Femur (tissue), 1 donor: ENCODE measurements around the gene CROCC2.

Experiments used
- DNase-seq: peaks from one replicate; pipeline ENCODE4 v3.0.0-alpha.2; 2017

Gene CROCC2

DNA sequence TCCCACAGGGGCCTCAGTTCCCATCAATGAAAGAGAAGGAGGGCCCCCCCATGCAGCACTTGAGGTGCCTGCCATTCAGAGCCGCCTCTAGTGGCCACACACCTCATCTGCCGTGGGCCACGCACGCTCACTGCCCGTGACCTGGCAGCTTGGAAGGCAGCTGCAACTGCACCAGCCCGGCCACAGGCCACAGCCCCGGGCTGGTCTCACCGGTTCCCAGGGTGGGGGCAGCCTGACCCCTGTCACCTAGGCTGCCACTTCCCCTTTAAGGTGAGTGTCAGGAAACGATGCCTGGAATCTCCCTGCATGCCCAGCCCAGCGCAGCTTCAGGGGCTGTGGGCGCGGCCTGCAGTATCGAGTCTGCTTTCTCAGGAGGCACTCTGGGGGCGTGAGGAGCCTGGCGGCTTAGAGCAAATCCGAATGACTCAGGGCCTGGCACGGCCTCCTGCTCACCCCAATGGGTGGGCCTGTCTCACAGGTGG lies 12.7 kb upstream of the CROCC2 start:
- DNase-seq: peak; percentile 54

DNA sequence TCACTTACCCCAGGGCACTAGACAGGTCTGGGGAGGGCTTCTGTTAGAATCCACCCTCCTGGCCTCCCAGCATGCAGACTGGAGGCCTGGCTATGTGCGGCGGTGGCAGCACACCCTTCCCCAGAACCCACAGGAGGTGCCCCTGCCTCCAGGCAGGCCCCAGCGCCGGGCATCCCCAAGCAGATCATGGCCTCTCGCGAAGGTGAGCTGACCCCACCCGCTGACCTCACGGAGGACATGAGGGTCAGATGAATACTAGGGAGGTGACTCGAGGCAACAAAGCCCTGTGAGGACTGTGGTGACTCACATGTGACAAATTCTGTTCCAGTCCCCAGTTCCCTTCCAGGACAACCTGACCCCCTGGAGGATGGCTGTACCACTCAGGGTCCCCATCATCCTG lies 12.1 kb upstream of the CROCC2 start:
- no peak for DNase-seq

DNA sequence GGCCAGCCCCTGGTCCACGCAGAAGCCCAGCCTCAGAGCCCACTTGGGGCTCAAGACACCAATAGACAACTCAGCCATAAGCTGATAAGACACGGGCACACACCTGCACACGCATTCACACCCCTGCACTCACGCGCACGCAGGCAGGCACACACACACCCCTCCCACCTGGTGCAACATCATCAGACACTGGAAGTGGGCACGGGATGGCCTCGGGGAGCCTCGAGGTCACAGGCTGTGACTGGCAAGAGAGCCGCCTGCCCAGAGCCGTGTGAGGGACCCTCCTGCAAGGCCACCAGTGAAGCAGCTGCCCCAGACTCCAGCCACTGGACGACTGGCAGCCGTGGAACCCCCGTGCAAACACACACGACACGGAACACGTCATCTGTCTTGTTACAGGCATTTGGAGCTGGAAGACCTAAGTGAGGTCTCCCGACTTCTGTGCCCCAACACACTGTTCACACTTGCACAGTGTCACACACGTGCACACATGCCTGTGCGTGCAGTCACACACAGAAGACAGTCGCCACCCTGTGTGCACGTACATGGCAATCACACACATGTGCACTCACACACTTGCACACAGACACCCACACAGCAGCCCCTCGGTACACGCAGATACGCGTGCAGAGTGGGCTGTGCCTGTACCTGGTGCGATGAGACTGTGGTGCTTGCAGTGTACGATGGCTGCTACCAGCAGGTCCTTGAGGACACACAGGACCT lies 11.1 kb upstream of the CROCC2 start:
- DNase-seq: no peak

DNA sequence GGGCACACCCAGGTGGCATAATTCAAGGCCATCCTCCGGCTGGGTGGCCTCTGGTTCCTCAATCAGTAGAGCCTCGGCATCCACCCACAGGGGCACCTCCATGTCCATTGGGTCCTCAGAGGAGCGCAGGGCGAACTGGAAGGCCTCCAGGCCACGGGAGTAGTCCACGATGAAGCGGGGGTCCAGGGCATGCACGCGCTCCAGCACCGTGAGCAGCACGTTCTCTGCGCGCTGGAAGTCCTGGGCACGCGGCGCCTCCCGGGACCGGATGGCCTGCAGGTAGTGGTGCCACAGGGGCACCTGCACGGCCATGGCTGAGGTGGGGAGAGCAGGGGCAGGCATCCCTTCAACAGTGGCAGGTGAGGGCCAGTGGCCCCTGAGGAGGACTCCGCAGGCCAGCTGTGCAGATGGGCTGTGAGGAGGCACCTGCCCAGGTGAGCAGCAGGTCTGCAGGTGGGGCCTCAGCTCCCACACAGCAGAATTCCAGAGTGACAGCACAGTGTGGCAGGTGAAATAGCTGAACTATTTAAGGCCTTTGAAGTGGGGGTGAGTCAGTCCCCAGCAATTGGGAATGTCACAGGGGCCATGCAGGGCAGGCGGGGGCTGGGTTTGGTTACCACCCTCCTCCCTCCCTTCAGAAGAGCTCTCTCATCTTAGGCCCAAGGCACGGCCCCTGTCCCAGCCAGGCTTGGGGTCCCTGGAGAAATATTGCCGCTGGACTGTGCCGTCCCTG lies 10.3 kb upstream of the CROCC2 start, which contains the start of gene MAB21L4:
Gene MAB21L4 (minus strand): TSS at position 501 of the 733 bp plus-strand sequence. CDS start 159 bp downstream, at position 342.
- no peak for DNase-seq

DNA sequence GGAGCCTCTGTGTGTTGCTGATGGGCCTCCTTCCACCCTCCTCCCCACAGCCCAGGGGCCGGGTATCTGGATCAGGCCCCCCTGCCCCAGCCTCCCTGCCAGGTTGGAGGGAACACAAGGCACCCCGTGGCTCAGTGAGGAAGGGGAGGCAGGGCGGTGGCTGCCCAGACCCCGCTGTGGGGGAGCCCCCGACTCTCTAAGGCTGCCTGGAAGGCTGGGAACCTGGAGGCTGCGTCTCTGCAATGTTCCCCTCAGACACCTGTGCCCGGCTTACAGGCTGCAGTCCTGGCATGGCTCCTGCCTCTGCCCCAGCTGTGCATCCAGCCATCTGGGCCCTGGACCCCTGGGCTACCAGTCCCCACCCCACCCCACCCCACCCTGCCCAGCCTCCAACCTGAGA lies 9.7 kb upstream of the CROCC2 start:
- DNase-seq: no peak

DNA sequence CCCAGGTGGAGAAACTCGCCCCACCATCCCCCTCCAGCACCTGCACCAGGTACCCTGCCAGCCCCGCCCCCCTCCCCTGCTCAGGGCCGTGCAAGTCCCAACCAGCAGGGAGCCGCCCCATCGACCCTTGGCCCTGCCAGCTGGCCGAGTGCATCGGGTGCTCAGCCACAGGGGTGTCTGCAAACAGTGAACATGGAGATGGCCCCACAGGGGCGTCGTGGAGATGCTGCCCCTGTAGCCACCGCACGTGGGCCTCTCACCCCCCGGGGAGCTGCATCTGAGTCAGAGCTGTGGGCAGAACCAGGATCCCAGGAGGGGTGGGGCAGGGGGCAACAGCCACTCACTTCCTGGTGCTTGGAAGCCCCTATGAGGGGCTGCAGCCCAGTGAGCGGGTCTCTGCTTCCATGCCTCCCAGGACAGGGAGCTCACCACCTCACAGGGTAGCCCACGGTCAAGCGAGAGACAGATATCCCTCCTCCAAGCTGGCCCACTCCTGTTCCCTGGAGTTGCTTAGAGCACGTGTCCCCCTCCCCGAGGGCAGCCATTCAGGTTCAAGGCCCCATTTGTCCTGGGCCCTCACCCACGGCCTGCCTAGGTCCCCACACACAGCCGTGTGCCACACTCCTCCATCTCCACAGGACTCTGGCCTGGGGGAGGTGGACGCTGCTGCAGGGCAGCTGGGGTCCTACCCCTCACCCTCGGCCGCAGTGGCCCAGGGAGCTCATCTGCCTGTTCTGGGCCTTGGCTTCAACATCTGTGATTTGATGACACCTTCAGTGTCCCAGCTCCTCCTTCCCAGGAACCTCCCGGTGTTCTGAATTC lies 9.1 kb upstream of the CROCC2 start:
- no peak for DNase-seq

DNA sequence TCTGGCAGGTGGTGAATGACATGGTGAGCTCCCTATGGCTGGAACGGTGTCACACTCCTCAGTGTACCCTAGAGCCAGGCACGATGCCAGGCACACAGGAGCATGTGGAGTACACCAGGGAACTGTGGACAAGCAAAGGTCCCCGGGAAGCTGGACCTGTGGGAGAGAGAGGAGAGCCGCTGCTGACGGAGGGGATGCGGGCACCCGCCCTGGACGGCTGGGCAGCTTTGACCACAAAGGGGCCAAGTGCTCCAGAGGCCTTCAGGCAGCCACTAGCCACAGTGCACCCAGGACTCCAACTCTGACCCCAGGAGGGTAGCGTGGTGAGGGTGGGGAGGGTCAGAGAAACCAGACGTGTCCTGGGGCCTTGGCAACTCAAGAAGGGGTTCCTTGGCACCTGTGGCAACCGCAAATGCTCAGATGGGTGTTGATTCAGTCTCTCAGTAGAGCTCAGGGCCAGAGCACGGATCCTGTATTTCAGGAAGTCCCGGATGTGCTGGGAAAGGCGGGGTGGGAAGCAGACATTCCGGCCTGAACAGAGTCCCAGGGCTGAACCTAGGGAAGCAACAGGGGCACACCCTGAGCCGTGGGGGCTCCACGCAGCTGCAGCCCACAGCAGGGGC lies 7.9 kb upstream of the CROCC2 start:
- DNase-seq: no peak

DNA sequence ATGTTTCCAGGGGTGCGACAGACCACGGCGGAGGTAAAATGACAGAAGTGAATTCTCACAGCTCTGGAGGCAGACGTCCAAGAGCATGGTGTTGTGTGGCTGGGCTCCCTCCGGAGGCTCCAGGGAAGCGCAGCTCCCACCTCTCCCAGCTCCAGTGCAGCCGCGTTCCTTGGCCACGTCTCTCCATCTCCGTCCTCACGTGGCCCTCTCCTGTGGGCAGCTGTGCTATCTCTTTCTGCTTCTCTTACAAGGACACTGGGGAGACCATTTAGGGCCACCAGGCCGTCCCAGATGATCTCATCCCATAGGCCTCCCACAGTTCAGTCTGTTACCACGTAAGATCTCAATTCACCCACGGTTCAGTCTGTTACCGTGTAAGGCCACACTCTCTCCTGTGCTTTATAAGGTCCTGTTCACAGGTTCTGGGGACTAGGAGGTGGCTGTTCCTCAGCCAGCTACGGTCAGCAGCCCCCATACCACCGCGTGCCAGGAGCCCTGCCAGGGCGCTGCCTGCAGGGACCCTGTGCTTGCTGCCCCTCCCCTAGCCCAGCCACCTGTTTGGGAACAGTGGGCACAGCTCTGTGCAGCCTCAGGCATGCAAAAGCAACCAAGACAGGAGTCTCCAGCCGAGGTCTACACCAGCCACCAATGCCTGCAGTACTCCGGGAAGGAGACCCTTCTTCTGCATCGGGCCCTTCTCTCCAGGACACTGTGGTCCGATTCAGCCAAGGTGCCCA lies 7.2 kb upstream of the CROCC2 start:
- no peak for DNase-seq

DNA sequence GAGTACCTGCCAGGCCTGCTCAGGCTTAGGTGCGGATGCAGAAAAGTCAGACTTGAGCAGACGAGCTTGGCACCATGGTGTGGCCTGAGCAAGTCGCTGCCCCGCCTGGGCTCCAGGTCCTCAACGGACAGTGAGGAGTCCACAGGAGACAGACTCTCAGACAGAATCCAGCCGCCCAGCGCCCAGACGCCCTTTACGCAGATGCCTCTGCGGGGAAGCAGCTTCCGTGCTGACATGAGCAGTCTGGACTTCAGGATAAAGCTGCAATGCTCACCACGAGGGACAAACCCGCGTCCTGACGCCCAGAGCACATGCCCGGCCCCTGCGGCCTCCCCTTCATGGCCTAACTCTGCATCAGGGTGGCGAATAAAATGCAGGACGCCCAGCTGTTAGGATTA lies 6.7 kb upstream of the CROCC2 start:
- DNase-seq: no peak

DNA sequence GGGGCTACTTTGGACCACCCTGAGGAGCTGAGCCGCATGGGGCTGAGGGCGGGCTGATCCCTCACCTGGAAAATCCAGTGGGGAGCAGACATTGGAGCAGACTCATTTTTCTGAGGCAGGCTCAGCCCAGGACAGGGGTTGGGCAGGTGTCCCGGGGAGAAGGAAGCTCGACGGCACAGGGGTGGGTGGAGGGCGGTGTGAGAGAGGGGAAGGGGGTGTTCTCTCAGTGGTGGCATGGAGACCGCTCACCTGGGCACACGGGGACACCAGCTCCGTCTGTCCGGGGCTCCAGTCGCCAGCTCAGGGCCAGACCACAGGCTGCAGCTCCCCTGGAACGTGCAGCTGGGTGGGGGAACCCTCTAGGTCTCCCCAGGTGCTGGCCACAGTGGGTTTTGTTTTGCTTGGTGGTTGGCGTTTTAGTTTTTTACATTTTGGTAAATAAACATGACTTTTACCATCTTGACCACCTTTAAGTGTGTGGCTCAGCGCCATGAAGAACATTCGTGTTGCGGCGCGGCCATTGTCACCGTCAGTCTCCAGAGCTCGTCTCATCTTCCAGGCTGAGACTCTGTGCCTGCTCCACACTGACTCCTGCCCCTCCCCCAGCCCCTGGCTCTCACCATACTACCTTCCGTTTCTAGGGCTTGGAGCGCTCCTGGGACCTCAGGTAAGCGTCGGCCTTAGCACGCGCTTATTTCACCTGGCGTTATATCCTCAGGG lies 5.8 kb upstream of the CROCC2 start:
- DNase-seq: no peak

DNA sequence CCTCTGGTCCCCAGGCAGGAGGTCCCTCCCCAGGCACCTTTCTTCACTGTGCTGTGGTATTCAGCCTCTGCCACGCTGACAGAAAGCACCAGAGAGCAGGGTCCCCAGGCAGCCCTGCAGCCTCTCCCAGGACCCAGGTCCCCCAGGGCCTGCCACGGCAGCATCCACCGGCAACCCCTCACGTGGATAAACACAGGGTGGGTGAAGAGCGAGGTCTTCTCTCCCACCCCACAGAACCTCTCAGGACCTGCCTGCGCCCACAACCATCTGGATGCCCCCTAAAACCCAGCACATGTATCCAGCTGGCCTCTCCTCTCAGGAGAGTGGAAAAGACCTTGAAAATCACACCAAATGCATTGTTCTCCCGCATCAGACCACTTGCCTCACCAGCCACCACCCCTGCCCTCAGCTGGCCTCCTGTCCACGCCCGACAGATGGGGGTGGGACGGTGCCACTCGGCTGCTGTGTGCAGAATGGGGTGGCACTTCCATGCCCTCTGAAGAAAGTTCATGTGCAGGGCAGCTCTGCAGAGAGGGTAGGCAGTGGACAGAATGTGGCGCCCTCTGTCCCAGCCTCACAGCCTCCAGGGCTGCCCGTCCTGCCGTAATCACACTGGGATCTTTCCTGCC lies 4.0 kb upstream of the CROCC2 start:
- no peak for DNase-seq

DNA sequence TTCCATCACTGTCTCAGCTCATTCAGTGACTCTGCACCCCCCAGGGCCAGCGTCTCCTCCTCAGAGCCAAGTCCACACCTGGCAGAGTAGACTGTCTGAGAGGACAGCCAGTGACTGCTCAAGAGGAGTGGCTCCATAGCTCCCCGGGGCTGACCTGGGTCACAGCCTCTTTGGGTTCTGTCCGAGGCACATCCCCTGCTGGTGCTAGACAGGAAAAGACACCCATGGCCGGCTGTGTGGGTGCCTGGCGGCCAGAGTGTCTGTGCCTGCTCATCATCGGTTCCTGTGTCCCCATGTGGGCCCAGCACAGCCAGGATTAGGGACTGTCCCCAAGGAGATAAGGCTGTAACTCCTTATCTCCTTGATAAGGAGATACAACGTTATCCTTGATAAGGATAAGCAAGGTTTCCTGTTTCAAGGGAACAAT lies 3.5 kb upstream of the CROCC2 start:
- DNase-seq: no peak

DNA sequence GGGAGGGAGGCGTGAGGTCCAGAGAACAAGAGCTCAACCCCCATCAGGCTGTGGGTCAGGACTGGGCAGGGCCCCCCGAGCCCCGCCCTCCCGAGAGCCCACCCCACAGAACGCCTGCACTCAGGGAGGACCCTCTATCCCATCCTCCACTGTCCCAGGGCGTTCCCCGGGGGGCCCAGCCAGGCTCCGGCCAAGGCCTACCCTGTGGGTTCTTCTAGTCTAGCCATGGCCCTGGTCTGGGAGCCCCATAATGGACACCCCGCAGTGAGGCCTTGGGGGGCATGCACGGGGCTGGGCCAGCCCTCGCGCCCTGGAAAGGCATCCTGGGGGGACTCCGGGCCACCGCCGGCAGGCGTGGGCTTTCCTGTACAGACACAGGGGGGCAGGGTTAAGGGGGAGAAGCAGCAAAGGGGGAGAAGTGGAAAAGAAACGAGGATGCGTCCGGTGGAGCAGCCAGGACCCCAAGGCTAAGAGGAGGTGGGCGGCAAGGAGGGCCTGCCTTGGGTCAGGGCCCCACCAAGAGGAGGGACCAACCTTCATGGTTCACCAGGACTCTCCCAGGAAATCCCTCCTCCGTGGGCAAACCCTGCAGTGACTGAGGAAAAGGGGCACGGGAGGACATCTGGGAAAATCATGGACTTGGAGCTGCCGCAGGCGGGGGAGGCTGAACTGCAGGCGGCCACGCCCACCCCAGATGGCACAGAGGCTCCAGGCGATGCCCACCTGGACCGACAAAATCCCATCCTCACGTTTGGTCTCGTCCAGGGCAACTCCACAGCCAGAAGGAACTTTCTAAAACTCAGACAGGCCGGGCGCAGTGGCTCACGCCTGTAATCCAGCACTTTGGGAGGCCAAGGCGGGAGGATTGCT lies 2.7 kb upstream of the CROCC2 start:
- no peak for DNase-seq

DNA sequence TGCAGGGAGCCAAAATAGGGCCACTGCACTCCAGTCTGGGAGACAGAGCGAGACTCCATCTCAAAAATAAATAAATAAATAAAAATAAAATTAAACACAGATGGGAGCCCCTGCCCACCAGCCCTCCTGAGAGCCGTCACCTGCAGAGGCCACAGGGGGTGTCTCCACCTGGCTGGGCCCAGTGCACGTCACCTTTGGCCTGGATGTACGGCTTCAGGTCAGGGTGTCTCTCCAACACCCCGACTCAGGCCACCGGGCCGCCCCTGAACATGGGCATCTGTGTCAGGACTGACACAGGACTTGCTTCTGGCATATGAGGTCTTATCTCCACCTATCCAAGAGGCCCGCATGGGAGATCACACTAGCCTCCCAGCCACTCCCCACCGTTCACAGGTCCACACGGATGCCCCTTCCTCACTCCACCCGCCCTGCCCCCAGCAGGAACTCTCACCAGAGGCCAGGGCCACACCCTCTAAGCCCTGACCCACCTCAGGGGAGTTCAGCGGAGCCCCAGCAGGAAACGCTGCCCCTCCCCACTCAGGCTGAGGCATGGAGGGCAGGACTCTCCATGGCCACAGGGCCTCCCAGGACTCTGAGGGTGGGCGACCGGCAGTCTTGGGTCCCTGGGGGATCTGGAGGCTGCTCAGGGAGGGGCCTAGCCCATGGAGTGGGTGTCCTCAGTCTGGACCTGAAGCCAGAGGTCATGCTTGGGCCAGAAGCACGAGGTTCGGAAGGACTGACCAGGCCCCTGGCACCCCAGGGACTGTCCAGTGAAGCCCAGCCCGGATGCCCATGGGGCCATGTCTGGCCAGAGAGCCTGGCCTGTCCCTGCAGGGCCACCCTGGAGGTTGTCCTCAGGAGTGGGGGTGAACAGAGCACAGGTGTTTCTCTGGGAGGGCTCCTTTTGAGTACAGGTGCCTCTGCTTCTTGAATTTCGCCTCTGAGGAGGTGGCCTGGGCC lies 1.6 kb upstream of the CROCC2 start:
- no peak for DNase-seq

DNA sequence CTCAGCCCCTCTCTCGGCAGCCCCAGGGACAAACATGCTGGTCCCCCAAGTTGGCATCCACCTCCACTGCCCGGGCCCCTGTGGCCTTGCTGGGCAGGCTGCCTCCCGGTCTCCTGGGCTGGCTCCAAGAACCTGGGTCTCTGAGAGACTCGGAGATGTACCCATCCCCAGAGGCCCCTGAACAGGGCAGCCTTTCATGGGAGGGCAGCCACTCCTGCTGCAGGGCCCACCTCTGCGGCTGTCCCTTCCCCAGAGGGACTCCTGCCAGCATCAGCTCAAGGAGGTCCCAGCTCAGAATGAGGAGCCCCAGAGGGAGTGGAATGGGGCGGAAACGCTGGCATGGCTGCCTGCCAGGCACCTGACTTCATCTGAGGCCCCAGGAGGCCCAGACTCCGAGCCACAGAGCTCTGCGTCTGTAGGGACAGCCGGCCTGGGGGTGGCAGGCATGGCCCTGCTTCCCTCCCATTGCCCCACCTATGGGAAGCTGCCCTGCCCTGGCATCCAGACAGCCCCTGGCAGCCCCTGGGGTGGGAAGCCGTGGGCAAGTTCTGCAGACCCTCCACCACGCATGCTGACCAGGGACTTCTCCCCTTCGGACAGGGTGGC lies 857 bp upstream of the CROCC2 start:
- no peak for DNase-seq

DNA sequence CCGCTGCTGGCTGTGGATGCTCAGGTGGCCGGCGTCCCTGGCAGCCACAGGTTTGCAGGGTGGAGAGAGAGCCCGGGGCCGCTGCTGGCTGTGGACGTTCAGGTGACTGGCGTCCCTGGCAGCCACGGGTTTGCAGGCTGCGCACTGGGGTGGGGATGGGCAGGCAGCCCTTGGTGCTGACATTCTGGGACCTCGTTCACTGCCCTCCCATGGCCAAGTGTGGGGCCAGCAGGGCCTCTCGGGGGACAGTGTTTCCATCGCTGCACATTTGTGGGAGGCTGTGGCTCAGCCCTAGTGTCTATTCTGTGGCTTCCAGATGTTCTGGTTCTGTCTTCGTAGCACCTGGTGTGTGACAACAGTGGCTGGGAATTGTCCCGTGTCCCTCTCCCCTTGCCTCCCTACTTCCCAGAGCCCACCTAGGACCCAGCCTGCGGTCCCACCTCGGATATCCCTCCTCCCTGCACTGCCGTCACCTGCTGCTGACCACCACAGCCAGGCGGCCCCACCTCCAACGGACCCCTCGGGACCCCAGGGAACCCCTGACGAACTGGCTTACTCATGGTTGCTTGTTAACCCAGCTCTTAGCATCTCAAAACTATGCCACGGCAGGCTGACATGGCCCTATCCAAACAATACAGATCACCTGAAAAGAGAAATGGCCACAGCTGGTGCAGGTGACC lies 915 bp downstream of the CROCC2 start:
- no peak for DNase-seq

DNA sequence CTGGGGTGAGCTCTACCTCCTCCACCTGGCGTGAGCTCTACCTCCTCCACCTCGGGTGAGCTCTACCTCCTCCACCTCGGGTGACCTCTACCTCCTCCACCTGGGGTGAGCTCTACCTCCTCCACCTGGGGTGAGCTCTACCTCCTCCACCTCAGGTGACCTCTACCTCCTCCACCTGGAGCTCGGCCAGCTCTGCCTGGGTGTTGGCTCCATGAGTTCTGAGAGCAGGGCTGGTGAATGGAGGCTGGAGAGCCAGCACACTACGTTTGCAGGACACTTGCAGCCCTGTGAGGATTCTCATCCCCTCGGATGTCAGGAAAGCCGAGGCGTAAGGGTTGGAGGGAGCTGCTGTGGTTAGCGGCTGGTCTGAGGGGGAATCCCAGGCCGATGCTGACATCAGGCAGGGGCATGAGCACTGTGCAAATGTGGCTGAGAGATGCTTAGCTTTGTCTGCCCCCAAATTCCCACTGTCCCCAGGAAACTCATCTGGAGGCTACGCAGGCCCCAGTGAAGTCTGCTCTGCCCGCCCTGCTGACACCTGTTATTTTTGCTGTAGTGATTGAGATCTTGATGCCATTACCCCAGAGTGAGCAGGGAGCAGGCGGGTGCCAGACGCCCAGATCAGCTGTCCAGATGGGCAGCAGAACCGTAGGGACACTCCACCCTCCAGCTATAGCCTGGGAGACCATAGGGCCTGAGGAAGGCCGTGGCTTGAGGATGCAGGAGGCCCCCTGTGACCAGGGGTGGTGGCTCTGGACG lies 3.3 kb downstream of the CROCC2 start:
- DNase-seq: no peak
